NT2/D1 (cell line): Measurements from ENCODE around the gene LYPD5.

Source experiments
- SUZ12 ChIP-seq: IDR thresholded peaks from 2 replicates; pipeline ENCODE4 v1.6.1; 2011; ENCODE audit not compliant: insufficient read length, insufficient read depth; ENCODE audit errors: extremely low read depth
- ZNF274 ChIP-seq: IDR thresholded peaks from 2 replicates; pipeline ENCODE4 v1.6.1; 2011; ENCODE audit warnings: mild to moderate bottlenecking, low read depth, low read length

- TF ChIP-seq SUZ12 (no peak), ZNF274 (no peak)
Measured at GRCh38 chr19:43779820-43780219, 22.4 kb downstream of the LYPD5 start.
